ENCODE measurements around the gene TFR2. TPM values are rescaled to one million over a fixed set of nuclear protein-coding genes. Genes with fewer than 3 reads are reported as not detected.
"Not testable (repeated sequence)": the region's sequence is repeated elsewhere in the genome, so short reads cannot be mapped to it uniquely, and the experiment has no call there.

TFR2 gene
- total RNA-seq, 4 donors from 2014 or later: 0.81 to 3.9 (median 1.3) TPM

DNA sequence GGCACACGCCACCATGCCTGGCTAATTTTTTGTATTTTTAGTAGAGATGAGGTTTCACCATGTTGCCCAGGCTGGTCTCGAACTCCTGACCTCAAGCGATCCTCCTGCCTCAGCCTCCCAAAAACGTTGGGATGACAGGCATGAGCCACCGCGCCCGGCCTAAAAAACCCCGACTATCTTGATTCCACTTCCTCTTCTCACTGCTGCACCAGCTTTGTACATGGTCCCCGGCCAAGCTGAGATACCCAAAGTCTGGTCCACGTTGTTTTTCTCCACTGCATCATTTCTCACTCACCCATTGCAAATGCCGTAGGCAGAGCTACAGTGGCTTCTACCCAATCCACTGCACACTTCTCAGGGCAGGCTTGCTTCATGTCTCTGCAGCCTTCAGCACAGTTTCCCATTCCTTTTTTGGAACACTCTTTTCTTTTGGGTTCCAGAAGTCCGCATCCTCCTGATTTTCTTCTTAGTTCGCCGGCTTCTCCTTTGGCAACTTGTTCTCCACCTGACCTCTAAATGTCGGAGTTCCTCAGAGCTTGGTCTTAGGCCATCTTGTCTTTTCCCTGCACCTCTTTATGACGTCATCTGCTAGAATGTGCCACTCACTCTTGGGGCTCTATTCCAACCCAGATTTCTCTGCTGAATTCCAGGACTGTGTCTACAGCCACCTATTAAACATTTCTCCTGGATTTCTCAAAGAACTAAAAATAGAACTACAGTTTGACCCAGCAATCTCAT, 26.1 kb upstream of the TFR2 start:
- DNase-seq (ENCODE audit: low spot score in 2 of 2): no peak
- H3K36me3 ChIP-seq: no peaks in the 10 kb centered on the region
- H3K27ac ChIP-seq: no peak overlapping the region
- no peaks in the 10 kb centered on the region for H3K27me3 ChIP-seq
- no peaks in the 10 kb centered on the region for H3K9me3 ChIP-seq
- 85% methylated on average over 16 of the region's 16 CpGs for WGBS
- no peak overlapping the region for H3K4me3 ChIP-seq
- TF ChIP-seq POLR2AphosphoS5 (IDR thresholded peaks at IDR 0.05): no peak
- TF ChIP-seq, protein P1, sequence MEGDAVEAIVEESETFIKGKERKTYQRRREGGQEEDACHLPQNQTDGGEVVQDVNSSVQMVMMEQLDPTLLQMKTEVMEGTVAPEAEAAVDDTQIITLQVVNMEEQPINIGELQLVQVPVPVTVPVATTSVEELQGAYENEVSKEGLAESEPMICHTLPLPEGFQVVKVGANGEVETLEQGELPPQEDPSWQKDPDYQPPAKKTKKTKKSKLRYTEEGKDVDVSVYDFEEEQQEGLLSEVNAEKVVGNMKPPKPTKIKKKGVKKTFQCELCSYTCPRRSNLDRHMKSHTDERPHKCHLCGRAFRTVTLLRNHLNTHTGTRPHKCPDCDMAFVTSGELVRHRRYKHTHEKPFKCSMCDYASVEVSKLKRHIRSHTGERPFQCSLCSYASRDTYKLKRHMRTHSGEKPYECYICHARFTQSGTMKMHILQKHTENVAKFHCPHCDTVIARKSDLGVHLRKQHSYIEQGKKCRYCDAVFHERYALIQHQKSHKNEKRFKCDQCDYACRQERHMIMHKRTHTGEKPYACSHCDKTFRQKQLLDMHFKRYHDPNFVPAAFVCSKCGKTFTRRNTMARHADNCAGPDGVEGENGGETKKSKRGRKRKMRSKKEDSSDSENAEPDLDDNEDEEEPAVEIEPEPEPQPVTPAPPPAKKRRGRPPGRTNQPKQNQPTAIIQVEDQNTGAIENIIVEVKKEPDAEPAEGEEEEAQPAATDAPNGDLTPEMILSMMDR (IDR thresholded peaks at IDR 0.05): no peak
- no peak for TF ChIP-seq POLR2A (IDR thresholded peaks at IDR 0.05)
- no peak for TF ChIP-seq EP300 (IDR thresholded peaks at IDR 0.05)
- H3K4me1 ChIP-seq: no peaks in the 10 kb centered on the region

DNA sequence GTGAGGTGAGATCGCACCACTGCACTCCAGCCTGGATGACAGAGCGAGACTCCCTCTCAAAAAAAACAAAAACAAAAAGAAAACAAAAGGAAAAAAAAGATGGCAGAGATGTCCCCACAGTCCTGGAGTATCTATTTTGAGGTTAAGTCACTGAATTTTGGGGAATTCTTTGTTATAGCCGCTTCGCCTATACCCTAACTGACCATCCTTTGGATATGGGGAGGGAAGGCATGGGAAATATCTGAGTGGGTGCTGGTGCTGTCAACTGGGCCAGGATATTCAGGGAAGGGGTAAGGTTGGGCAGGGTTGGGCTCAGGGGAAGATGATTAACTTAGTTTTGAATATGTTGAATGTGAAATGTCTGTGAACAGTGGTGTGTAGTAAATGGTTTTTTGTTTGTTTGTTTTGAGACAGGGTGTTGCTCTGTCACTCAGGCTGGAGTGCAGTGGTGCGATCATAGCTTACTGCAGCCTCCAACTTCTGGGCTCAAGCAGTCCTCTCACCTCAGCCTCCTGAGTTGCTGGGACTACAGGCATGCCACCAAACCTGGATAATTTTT, 23.9 kb upstream of the TFR2 start:
- Histone ChIP-seq H3K27me3 (peaks cover 3% of the 10 kb centered on the region), H3K4me1 (no peaks in the 10 kb centered on the region), H3K27ac (no peak overlapping the region), H3K9me3 (no peaks in the 10 kb centered on the region), H3K4me3 (no peak overlapping the region), H3K36me3 (no peaks in the 10 kb centered on the region)
- WGBS: 97% methylated on average over 5 of the region's 5 CpGs
- no peak for DNase-seq (ENCODE audit: low spot score in 2 of 2)
- TF ChIP-seq POLR2A (IDR thresholded peaks at IDR 0.05): no peak
- no peak for TF ChIP-seq EP300 (IDR thresholded peaks at IDR 0.05)
- TF ChIP-seq, protein P1 (IDR thresholded peaks at IDR 0.05): no peak
- TF ChIP-seq POLR2AphosphoS5 (IDR thresholded peaks at IDR 0.05): no peak

DNA sequence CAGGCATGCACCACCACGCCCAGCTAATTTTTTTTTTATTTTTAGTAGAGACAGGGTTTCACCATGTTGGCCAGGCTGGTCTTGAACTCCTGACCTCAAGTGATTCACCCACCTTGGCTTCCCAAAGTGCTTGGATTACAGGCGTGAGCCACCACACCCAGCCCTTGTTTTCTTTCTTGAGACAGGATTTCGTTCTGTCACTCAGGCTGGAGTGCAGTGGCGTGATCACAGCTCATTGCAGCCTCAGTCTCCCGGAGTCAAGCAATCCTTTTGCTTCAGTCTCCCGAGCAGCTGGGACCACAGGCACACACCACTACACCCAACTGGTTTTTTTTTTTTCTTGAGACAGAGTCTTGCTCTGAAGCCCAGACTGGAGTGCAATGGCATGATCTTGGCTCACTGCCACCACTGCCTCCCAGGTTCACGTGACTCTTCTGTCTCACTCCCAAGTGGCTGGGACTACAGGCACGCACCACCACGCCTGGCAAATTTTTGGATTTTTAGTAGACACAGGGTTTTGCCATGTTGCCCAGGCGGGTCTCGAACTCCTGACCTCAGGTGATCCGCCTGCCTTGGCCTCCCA, 20.9 kb upstream of the TFR2 start:
- H3K36me3 ChIP-seq; DNase-seq (ENCODE audit: low spot score in 2 of 2); H3K4me3 ChIP-seq; H3K27ac ChIP-seq; H3K4me1 ChIP-seq; H3K9me3 ChIP-seq: not testable (repeated sequence)
- WGBS: 74% methylated on average over 12 of the region's 12 CpGs
- H3K27me3 ChIP-seq: peaks cover 25% of the 10 kb centered on the region

DNA sequence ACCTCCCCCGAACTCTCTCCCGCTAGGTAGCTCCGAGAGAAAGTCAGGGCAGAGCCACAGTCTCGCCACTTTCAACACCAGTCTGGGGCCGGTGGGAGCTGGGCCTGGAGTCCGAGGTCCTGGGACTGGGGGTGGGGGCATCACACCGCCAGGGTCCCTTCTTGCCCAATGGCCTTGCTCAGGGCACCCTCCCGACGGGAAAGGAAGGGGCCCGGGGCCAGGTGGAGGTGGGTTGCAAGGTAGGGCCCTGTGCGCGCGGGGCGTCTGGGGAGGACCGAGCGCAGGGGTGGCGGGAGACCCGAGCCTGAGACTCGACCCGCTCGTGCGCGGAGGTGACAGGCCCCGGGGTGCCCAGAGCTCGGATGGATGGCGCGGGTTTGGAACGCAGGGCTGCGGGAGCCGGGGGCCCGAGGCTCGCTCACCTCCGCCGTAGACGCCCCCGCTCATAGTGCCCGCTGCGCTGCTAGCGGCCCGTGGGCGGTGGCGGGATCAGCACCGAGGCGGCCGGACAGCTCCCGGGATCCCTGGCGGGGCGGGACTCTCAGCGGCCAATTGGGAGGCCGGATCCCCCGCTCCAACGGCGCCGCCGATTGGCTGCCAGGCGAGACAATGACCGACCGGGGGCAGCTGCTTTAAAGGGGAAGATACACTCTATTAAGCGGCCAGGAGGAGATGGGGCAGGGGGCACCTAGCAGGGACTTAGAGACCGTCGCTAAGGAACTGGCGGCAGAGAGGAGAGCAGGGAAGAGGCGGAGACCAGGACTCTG, 14.7 kb upstream of the TFR2 start, which contains the start of gene ACTL6B:
Gene ACTL6B (minus strand): TSS at position 541 of the 767 bp plus-strand sequence. CDS start 94 bp downstream, at position 447.
- Histone ChIP-seq H3K36me3 (no peaks in the 10 kb centered on the region), H3K4me3 (no peak within 1 kb of the TSS), H3K4me1 (peaks cover 6% of the 10 kb centered on the region), H3K27me3 (peaks cover 66% of the 10 kb centered on the region), H3K27ac (no peak within 1 kb of the TSS), H3K9me3 (no peaks in the 10 kb centered on the region)
- WGBS: 10% methylated on average over 30 of the region's 63 CpGs
- TF ChIP-seq POLR2A (IDR thresholded peaks at IDR 0.05): no peak
- TF ChIP-seq EP300 (IDR thresholded peaks at IDR 0.05): no peak
- TF ChIP-seq, protein P1 (IDR thresholded peaks at IDR 0.05): no peak
- no peak for DNase-seq (ENCODE audit: low spot score in 2 of 2)

DNA sequence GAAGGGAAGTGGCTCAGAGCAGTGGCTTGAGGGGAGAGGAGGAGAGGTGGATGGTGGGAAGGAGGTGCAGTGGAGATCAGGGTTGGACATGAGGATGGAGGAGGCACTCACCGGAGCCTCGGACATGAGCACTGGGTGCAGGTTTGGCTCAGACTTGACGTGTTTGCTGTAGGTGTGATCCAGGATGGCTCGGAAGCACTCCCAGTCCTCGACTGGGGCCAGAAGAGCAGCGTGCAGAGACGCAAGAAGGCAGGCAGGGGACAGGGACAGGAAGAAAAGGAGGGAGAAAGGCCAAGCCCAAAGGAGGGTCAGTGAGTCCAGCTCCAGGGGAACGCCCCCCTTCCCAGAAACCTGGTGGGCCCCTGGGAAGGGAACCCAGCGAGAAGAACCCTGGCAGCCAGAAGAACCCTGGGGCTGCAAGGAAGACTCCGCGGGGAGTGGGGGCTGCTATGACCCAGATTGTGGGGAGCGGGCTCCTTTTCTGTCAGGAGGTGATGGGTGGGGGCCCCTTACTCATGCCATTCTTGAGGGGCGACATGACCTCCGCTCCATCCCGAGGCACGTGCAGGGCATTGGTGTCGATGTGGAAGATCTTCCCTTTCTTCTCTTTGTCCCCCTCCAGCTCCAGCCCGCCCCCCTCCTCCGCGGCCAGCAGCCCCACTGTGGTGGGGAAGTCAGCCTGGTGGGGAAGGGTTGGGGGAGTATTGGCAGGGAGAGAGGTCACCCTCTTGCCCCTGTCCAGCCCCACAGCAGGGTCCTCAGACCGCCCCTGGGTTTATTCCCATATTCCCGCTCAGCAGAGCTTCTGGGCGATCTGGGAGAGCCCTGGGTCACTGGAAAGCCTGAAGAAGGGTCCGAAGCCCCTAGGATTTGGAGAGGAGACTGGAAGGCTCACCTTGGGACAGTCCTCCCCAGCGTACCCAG, 13.8 kb upstream of the TFR2 start:
- TF ChIP-seq, protein P1 (IDR thresholded peaks at IDR 0.05): no peak
- no peak for TF ChIP-seq POLR2A (IDR thresholded peaks at IDR 0.05)
- TF ChIP-seq POLR2AphosphoS5 (IDR thresholded peaks at IDR 0.05): no peak
- no peak for TF ChIP-seq EP300 (IDR thresholded peaks at IDR 0.05)
- no peak for DNase-seq (ENCODE audit: low spot score in 2 of 2)
- WGBS: 57% methylated on average over 20 of the region's 25 CpGs
- peaks cover 6% of the 10 kb centered on the region for H3K4me1 ChIP-seq
- no peak overlapping the region for H3K4me3 ChIP-seq
- no peaks in the 10 kb centered on the region for H3K36me3 ChIP-seq
- H3K27me3 ChIP-seq: peaks cover 62% of the 10 kb centered on the region
- no peaks in the 10 kb centered on the region for H3K9me3 ChIP-seq
- H3K27ac ChIP-seq: no peak overlapping the region
